ENCODE measurements around the gene NAA10. TPM values are rescaled to one million over a fixed set of nuclear protein-coding genes. Genes with fewer than 3 reads are reported as not detected.

NAA10 gene
- total and polyA plus RNA-seq, 2 experiments from 2014 or later, result 83.5 to 118 TPM

- Histone ChIP-seq H3K79me2 (no peaks in the 10 kb centered on the region), H3K27me3 (peaks cover 29% of the 10 kb centered on the region), H2AFZ (no peak overlapping the region), H3K9me3 (ENCODE audit: low read depth) (no peaks in the 10 kb centered on the region), H3K9me2 (replicated peaks; ENCODE audit: insufficient read depth) (no peaks in the 10 kb centered on the region), H3K36me3 (replicated peaks; ENCODE audit: insufficient read depth, low read depth) (no peaks in the 10 kb centered on the region), H4K20me1 (ENCODE audit: insufficient read depth, poor library complexity, severe bottlenecking) (no peaks in the 10 kb centered on the region), H3K4me3 (no peak overlapping the region), H3K27ac (no peak overlapping the region), H3K4me1 (ENCODE audit: insufficient read depth) (no peaks in the 10 kb centered on the region), H3K4me2 (no peak overlapping the region)
- DNase-seq (ENCODE audit: low spot score), result no peak
- no peak for TF ChIP-seq CTCF (IDR thresholded peaks at IDR 0.05; ENCODE audit: poor library complexity)
- no peak for TF ChIP-seq EZH2 (IDR thresholded peaks at IDR 0.05; ENCODE audit: borderline replicate concordance)
- no peak for TF ChIP-seq EZH2phosphoT487 (IDR thresholded peaks at IDR 0.05; ENCODE audit: low read depth, severe bottlenecking, unreplicated experiment)
- 68% methylated on average over 6 of the region's 6 CpGs for WGBS (ENCODE audit: low lambda C conversion rate, missing lambda C conversion rate)
Measured at GRCh38 chrX:153888344-153888743, 46.5 kb downstream of the NAA10 start.

DNA sequence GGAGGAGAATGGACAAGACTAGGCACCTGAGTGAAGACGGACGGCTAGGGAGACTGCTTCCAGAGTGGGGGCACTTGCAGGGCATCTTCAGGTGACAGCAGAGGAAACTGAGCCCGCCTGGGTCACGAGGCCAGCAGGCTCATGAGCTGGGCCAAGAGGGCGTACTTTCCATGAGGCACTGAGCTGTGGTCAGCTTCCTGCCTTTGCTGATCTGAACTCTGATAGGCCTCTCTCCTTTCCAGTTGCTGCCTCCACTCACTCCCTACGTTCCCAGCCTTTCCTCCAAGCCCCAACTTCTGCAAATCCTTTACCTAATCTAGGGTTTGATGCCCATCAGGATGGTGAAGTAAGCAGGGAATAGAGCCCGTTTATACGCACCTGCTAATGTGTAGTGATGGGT lies 47.5 kb downstream of the NAA10 start:
- H3K4me1 ChIP-seq (ENCODE audit: insufficient read depth), result no peaks in the 10 kb centered on the region

GRCh38 chrX:153886915-153887314 lies 47.9 kb downstream of the NAA10 start:
- Histone ChIP-seq H3K4me1 (ENCODE audit: insufficient read depth) (no peaks in the 10 kb centered on the region), H3K9me3 (ENCODE audit: low read depth) (no peaks in the 10 kb centered on the region), H3K36me3 (replicated peaks; ENCODE audit: insufficient read depth, low read depth) (no peaks in the 10 kb centered on the region), H3K27ac (no peak overlapping the region), H3K4me3 (no peak overlapping the region), H4K20me1 (ENCODE audit: insufficient read depth, poor library complexity, severe bottlenecking) (no peaks in the 10 kb centered on the region), H3K27me3 (peaks cover 29% of the 10 kb centered on the region), H2AFZ (no peak overlapping the region), H3K4me2 (no peak overlapping the region), H3K79me2 (no peaks in the 10 kb centered on the region), H3K9me2 (replicated peaks; ENCODE audit: insufficient read depth) (no peaks in the 10 kb centered on the region)
- no peak for DNase-seq (ENCODE audit: low spot score)
- WGBS (ENCODE audit: low lambda C conversion rate, missing lambda C conversion rate), result 52% methylated on average over 13 of the region's 13 CpGs
- TF ChIP-seq CTCF (IDR thresholded peaks at IDR 0.05; ENCODE audit: poor library complexity) (no peak), EZH2phosphoT487 (IDR thresholded peaks at IDR 0.05; ENCODE audit: low read depth, severe bottlenecking, unreplicated experiment) (no peak), EZH2 (IDR thresholded peaks at IDR 0.05; ENCODE audit: borderline replicate concordance) (no peak)

More for the DNA sequence above, 47.5 kb downstream of the NAA10 start:
- Histone ChIP-seq H3K27ac (no peak overlapping the region), H2AFZ (no peak overlapping the region), H3K9me3 (ENCODE audit: low read depth) (no peaks in the 10 kb centered on the region), H3K79me2 (no peaks in the 10 kb centered on the region), H3K4me3 (no peak overlapping the region), H3K36me3 (replicated peaks; ENCODE audit: insufficient read depth, low read depth) (no peaks in the 10 kb centered on the region), H3K9me2 (replicated peaks; ENCODE audit: insufficient read depth) (no peaks in the 10 kb centered on the region), H3K27me3 (peaks cover 29% of the 10 kb centered on the region), H3K4me2 (no peak overlapping the region), H4K20me1 (ENCODE audit: insufficient read depth, poor library complexity, severe bottlenecking) (no peaks in the 10 kb centered on the region)
- TF ChIP-seq EZH2phosphoT487 (IDR thresholded peaks at IDR 0.05; ENCODE audit: low read depth, severe bottlenecking, unreplicated experiment) (no peak), EZH2 (IDR thresholded peaks at IDR 0.05; ENCODE audit: borderline replicate concordance) (peak; percentile 1), CTCF (IDR thresholded peaks at IDR 0.05; ENCODE audit: poor library complexity) (no peak)
- WGBS (ENCODE audit: low lambda C conversion rate, missing lambda C conversion rate), result 70% methylated on average over 8 of the region's 8 CpGs
- no peak for DNase-seq (ENCODE audit: low spot score)

Data from hepatocyte (in vitro differentiated cells).